Heart right ventricle (tissue), 16 donors: ENCODE data around the gene PCSK2. TPM values are rescaled to one million over a fixed set of nuclear protein-coding genes. Genes with fewer than 3 reads are reported as not detected.

Source experiments
- ATAC-seq, 8 donors: fragments of 200-7000 bp; cut with Tn5 transposase; one replicate each; pipeline ENCODE4 v1.9.1; 2020; ENCODE audit warnings: mild to moderate bottlenecking in 8 of 8, moderate library complexity in 8 of 8, moderate number of reproducible peaks in 1 of 8
- DNase-seq, 2 donors: peaks; one replicate each; pipeline ENCODE4 v3.0.0-alpha.2; 2020
- H3K27ac ChIP-seq, 10 donors: fragments of 200-600 bp; sonication (generic) in 2 of 10; one replicate each; pipeline versions ENCODE4 v1.5.0 to v1.8.0; 2020 to 2022; ENCODE audit warnings: mild to moderate bottlenecking in 3 of 10
- H3K27me3 ChIP-seq, 7 donors: fragments of 200-600 bp; one replicate each; pipeline ENCODE4 v1.8.0; 2021 to 2022; ENCODE audit warnings: mild to moderate bottlenecking in 2 of 7
- H3K36me3 ChIP-seq, 9 donors: fragments of 200-600 bp; sonication (generic) in 1 of 9; one replicate each; pipeline versions ENCODE4 v1.5.0 to v1.8.0; 2020 to 2022; ENCODE audit warnings: mild to moderate bottlenecking in 2 of 9
- H3K4me1 ChIP-seq, 9 donors: fragments of 200-600 bp; sonication (generic) in 1 of 9; one replicate each; pipeline versions ENCODE4 v1.5.0 to v1.8.0; 2020 to 2022; ENCODE audit warnings: mild to moderate bottlenecking in 4 of 9
- H3K4me3 ChIP-seq, 10 donors: fragments of 200-600 bp; sonication (generic) in 2 of 10; one replicate each; pipeline versions ENCODE4 v1.5.0 to v1.8.0; 2020 to 2022; ENCODE audit warnings: mild to moderate bottlenecking in 7 of 10, moderate library complexity in 2 of 10
- H3K9me3 ChIP-seq, 11 donors: fragments of 200-600 bp in 10 of 11; sonication (generic) in 2 of 11; one replicate each; pipeline versions ENCODE4 v1.5.0 to v1.8.0; 2013 to 2022; ENCODE audit warnings: mild to moderate bottlenecking in 2 of 11, control low read depth in 1 of 11, moderate library complexity in 1 of 11
- WGBS, 2 donors: extraction: QIAGEN DNeasy Blood & Tissue Kit; methylation state at CpG; one replicate each; pipeline ENCODE4 v1.1.7; 2013; ENCODE audit warnings: inconsistent platforms in 1 of 2; 5-methylcytosine and 5-hydroxymethylcytosine counted together
- intact Hi-C, 10 donors: fragments of 100-400 bp; cut with DNase I; formaldehyde crosslinking; loops; one replicate each; pipeline versions ENCODE4 v1.11.1 to v1.14.2; 2022
- polyA plus RNA-seq, 2 donors: library from polyadenylated mRNA; stranded (reverse); fragments of 200-250 nt; gene quantifications; one replicate each; pipeline ENCODE4 v1.2.3, GENCODE V29; 2013
- total RNA-seq, 10 donors: library from RNA; stranded (reverse); fragmentation: NEBNext Ultra II Directional in 3 of 10; extraction: Animal tissue kit (Norgen Biotek cat#: 25700) in 3 of 10; gene quantifications; one replicate each; pipeline versions ENCODE4 v1.2.1 to v1.2.4, GENCODE V29; 2021 to 2023
- TF ChIP-seq, protein P1 (sequence below), 9 donors: fragments of 200-600 bp; sonication (generic) in 2 of 9; IDR thresholded peaks; one replicate each; pipeline versions ENCODE4 v1.5.0 to v1.8.0; 2021 to 2022; ENCODE audit warnings: antibody characterized with exemption in 9 of 9, mild to moderate bottlenecking in 5 of 9, moderate library complexity in 1 of 9
- donor health status: Arrhythmogenic right ventricular cardiomyopathy.
- donor health status: ischemic (EF 13 %, LVEDD 7.1; RV severe dilation, severe dysfunction).
- donor health status: healthy with polysubstance abuse.
- donor health status: DM: no; HTN: yes; CAD: no.
- donor health status: DM: no; HTN: no; CAD: no.
- donor health status: ischemic (EF 25% LVEDD 6.9; RV normal size, moderate dysfunction).
- donor health status: ischemic (EF 25% LVEDD 5.7; RV mildly dilated, moderate dysfunction).
- donor health status: healthy.
- donor health status: DM: yes; HTN: yes; CAD: no.
- donor health status: Ischemic cardiomyopathy.
- donor health status: ischemic (EF 35%, LVEDD 5.7; RV mildly dilated, moderate dysfunction).
- donor health status: nonischemic (EF 11% LVEDD 7.7; RV severe dilation, severe dysfunction).
- donor health status: DM: yes; HTN: yes; CAD: no.
- donor health status: PGD.
- donor health status: ischemic (EF 29% LVEDD 5.4; RV normal size, mild dysfunction).
- donor health status: nonischemic (EF 23%, LVEDD 6.1; RV moderate dilation, normal function).

The PCSK2 gene
- total and polyA plus RNA-seq, 12 donors: 0.09 to 1.4 (median 0.66) TPM; not detected in 1

DNA sequence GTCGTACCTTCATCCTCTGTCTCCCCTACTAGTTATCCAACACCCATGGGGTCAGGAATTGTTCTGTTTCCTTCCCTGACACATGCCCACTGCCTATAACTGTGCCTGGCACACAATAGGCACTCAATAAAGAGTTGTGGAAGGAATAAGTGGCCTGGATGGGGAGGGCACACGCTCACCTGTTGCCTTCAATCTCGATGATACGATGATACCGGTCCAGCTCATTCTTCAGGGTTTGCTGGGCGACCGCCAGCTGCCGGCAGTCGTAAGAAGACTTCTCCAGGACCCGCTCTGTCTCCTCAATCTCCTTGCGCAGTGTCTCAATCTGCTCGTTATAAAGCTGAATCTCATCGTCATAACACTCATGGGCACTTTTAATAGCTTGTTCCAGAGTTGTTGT lies 271.8 kb downstream of the PCSK2 start:
- ATAC-seq (no peak), DNase-seq (no peak)
- Histone ChIP-seq H3K9me3 (no peaks in the 10 kb centered on the region), H3K36me3 (no peaks in the 10 kb centered on the region), H3K27ac (no peak overlapping the region), H3K4me3 (no peak overlapping the region), H3K4me1 (peaks cover 0 to 5% (median 0%) of the 10 kb centered on the region in 9 donors), H3K27me3 (no peaks in the 10 kb centered on the region)
- intact Hi-C loops: loop anchor here in 1 of 10 donors (10.0 kb wide), 1 partner anchor 776 kb away; no protein-coding TSS in a partner anchor
- 94% methylated on average over 13 of the region's 13 CpGs for WGBS, 2 donors
- TF ChIP-seq, protein P1, sequence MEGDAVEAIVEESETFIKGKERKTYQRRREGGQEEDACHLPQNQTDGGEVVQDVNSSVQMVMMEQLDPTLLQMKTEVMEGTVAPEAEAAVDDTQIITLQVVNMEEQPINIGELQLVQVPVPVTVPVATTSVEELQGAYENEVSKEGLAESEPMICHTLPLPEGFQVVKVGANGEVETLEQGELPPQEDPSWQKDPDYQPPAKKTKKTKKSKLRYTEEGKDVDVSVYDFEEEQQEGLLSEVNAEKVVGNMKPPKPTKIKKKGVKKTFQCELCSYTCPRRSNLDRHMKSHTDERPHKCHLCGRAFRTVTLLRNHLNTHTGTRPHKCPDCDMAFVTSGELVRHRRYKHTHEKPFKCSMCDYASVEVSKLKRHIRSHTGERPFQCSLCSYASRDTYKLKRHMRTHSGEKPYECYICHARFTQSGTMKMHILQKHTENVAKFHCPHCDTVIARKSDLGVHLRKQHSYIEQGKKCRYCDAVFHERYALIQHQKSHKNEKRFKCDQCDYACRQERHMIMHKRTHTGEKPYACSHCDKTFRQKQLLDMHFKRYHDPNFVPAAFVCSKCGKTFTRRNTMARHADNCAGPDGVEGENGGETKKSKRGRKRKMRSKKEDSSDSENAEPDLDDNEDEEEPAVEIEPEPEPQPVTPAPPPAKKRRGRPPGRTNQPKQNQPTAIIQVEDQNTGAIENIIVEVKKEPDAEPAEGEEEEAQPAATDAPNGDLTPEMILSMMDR (IDR thresholded peaks at IDR 0.05): no peak

DNA sequence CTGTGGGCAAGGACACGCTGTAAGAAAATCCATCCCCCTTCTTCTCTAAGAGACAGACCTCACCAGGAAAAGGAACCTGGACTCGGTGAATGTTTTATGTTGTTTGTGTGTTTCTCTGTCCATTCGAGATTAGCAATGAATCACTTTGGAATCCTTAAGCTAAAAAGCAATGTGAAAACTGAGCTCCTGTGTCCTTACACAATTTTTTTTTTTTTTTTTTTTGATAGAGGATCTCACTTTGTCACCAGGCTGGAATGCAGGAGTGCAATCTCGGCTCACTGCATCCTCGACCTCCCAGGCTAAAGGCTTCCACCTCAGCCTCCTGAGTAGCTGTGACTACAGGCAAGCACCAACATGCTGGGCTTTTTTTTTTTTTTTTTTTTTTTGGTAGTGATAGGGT lies 272.2 kb downstream of the PCSK2 start:
- Histone ChIP-seq H3K36me3 (no peaks in the 10 kb centered on the region), H3K27me3 (no peaks in the 10 kb centered on the region), H3K27ac (no peak overlapping the region), H3K4me1 (peaks cover 0 to 5% (median 0%) of the 10 kb centered on the region in 9 donors), H3K9me3 (no peaks in the 10 kb centered on the region), H3K4me3 (no peak overlapping the region)
- DNase-seq (no peak), ATAC-seq (no peak)
- intact Hi-C loops: loop anchor here in 1 of 10 donors (10.0 kb wide), 1 partner anchor 776 kb away; no protein-coding TSS in a partner anchor
- 85 to 88% methylated on average over 5 of the region's 5 CpGs for WGBS, 2 donors
- TF ChIP-seq, protein P1 (IDR thresholded peaks at IDR 0.05): no peak

DNA sequence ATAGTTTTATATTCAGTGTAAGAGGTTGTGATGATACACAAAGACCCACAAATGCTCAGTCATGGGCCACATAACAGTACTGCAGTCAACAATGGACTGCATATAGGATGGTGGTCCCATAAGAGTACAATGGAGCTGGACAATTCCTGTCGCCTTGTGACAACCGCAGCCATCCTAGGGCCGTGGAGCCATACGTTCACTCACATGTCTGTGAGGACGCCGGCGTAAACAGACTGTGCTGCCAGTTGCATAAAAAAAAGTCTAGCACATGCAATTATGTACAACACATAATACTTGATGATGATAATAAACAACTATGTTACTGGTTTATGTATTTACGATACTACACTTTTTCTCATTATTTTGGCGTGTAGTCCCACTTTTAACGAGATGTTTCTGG lies 273.4 kb downstream of the PCSK2 start:
- no peak for ATAC-seq
- DNase-seq: no peak
- Histone ChIP-seq H3K4me1 (peaks cover 0 to 12% (median 7%) of the 10 kb centered on the region in 9 donors), H3K9me3 (no peaks in the 10 kb centered on the region), H3K36me3 (no peaks in the 10 kb centered on the region), H3K27me3 (no peaks in the 10 kb centered on the region), H3K4me3 (no peak overlapping the region), H3K27ac (no peak overlapping the region)
- intact Hi-C loops: loop anchor here in 9 of 10 donors (5.0 to 10.0 kb wide), 7 partner anchors 115 to 785 kb away; partner anchors contain the start of gene ZNF133 (in 3 of the 9)
- WGBS, 2 donors: 94 to 96% methylated on average over 10 of the region's 10 CpGs
- TF ChIP-seq, protein P1 (IDR thresholded peaks at IDR 0.05): no peak

DNA sequence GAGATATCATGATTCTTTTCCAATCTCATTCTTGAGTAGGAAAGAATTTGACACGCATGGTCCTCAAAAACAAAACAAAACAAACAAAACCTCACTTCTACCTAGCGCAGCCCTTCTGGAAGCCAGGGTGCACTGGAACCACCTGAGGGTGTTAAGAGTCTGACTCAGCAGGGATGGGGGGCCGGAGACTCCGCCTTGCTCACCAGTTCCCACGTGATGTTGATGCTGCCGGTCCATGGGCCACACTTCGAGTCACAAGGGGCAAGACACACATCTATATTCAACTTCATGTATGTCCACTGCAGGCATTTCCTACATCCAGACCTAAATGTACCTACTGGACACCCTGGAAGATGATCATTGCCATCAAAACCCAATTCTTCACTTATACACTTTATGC lies 274.0 kb downstream of the PCSK2 start:
- DNase-seq (no peak), ATAC-seq (no peak)
- H3K4me3 ChIP-seq: no peak overlapping the region
- 86 to 91% methylated on average over 7 of the region's 7 CpGs for WGBS, 2 donors
- intact Hi-C loops: loop anchor here in 9 of 10 donors (5.0 to 10.0 kb wide), 7 partner anchors 114 to 784 kb away; partner anchors contain the start of gene ZNF133 (in 3 of the 9)
- no peak overlapping the region for H3K27ac ChIP-seq
- no peaks in the 10 kb centered on the region for H3K27me3 ChIP-seq
- H3K9me3 ChIP-seq: no peaks in the 10 kb centered on the region
- no peaks in the 10 kb centered on the region for H3K36me3 ChIP-seq
- peaks cover 0 to 17% (median 10%) of the 10 kb centered on the region in 9 donors for H3K4me1 ChIP-seq
- TF ChIP-seq, protein P1 (IDR thresholded peaks at IDR 0.05): no peak
